ENCODE data around the gene ZNF175.

The ZNF175 gene

GRCh38 chr19:51550848-51551672 is 20.0 kb upstream of the ZNF175 start:
- no peak for FAIRE-seq

GRCh38 chr19:51551673-51552432 is 19.2 kb upstream of the ZNF175 start:
- no peak for FAIRE-seq

GRCh38 chr19:51552608-51552995 is 18.5 kb upstream of the ZNF175 start:
- FAIRE-seq, result no peak

- no peak for FAIRE-seq
Measured at GRCh38 chr19:51552996-51553725, 17.9 kb upstream of the ZNF175 start.

GRCh38 chr19:51559240-51559639 is 11.8 kb upstream of the ZNF175 start:
- FAIRE-seq, result no peak

DNA sequence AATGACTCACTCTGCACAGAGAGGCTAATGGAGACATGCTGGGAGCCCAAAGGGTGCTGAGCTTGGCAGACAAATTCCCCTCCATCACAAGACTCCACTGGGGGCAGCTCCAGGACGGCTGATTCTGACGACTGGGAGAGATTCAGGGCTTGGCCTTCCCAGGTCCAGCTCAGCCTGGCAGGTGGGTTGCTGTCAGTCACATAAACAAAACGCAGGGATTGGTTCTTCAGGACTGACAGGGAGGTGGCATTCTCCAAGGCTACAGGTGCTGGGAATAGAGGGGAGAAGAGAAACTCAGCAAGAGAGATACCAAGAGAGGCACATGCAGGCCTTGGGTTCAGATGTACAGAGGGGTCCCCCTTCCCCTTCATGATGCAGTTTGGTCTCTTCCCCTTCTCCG is 10.7 kb upstream of the ZNF175 start:
- FAIRE-seq, result no peak

GRCh38 chr19:51564791-51565190 is 6.3 kb upstream of the ZNF175 start:
- no peak for FAIRE-seq

DNA sequence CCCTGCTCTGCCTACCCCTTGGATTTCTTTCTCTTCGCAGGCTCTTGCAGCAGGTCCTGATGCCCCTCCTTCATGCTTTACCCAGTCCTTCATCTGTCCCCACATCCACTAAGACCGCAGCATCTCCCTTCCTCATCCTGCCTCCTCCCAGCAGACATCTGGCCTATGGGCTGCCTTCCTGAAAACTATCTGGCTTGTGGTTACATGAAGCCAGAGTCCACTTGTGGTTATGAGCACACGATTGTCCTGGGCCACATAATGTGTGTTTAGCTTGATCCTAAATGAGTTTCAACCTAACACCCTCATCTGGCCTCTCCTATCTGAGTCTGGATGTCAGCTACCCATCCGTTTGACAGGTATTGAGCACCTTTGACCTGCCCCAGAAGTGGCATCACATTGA is 5.5 kb upstream of the ZNF175 start:
- no peak for FAIRE-seq

- no peak for FAIRE-seq
Measured at GRCh38 chr19:51566489-51567100, 4.5 kb upstream of the ZNF175 start.

GRCh38 chr19:51567583-51567982 is 3.5 kb upstream of the ZNF175 start:
- FAIRE-seq, result no peak

GRCh38 chr19:51568456-51568855 is 2.6 kb upstream of the ZNF175 start:
- no peak for FAIRE-seq

- FAIRE-seq, result no peak
Measured at GRCh38 chr19:51571599-51571998, 516 bp downstream of the ZNF175 start.

GRCh38 chr19:51572410-51572809 is 1.3 kb downstream of the ZNF175 start:
- no peak for FAIRE-seq

- no peak for FAIRE-seq
Measured at GRCh38 chr19:51572908-51573307, 1.8 kb downstream of the ZNF175 start.

GRCh38 chr19:51573331-51573730 is 2.2 kb downstream of the ZNF175 start:
- FAIRE-seq, result no peak

DNA sequence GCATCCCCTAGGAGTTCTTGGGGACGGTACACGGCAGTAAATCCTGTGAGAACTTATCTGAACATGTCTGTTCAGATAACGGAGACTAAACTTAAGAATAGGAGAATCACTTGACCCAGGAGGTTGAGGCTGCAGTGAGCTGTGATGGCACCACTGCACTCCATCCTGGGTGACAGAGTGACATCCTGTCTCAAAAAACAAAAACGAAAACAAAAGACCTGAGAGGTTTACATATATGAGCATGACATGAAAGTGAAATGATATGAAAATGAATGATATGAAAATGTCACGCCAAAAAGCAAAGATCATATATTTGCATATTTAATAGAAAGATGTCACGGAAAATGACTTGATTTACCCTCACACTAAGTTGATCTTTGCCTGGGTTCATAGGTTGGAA is 5.8 kb downstream of the ZNF175 start:
- FAIRE-seq, result no peak

DNA sequence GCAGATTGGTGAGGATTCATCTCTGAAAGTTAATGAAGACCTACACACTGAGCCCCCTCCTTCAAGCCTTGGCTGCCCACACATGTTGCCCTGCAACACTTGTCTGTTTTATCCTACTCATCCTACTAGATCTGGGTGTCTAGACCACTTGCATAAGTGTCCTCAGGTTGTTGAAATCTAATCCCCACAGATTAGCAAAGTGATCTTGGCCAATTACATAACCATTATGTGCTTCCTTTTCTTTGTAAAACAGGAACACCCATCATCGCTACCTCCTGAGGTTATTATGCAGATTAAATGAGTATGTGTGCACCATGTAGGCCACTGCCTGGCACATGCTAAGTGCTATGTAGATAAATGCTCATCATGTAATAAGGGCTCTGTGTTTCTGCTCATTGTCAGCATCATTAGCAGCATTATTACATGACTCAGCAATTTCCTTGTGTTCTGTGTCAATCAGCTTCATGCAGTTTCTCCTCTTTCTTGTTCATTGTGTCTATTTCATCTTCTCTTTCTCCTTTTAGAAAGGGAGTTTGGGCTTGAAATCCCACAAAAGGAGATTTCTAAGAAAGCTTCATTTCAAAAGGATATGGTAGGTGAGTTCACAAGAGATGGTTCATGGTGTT is 15.1 kb downstream of the ZNF175 start:
- FAIRE-seq, result no peak

- no peak for FAIRE-seq
Measured at GRCh38 chr19:51586799-51587198, 15.7 kb downstream of the ZNF175 start.

GRCh38 chr19:51587264-51588191 is 16.4 kb downstream of the ZNF175 start:
- FAIRE-seq, result no peak

DNA sequence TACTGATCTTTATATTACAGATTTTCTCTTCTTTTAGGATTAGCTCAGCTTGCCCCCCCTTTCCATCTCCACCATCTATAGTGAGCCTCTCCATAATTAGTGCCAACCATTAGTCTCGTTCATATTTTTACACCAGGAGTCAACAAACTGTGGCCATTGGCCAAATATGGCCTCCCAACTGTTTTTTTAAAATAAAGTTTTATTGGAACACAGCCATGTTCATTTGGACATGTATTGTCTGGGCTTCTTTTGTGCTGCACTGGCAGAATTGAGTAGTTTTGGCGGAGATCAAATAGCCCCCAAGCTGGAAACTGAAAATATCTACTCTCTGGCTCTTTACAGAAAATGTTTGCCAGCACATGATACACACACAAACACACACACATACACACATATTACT is 18.4 kb downstream of the ZNF175 start:
- FAIRE-seq, result no peak

DNA sequence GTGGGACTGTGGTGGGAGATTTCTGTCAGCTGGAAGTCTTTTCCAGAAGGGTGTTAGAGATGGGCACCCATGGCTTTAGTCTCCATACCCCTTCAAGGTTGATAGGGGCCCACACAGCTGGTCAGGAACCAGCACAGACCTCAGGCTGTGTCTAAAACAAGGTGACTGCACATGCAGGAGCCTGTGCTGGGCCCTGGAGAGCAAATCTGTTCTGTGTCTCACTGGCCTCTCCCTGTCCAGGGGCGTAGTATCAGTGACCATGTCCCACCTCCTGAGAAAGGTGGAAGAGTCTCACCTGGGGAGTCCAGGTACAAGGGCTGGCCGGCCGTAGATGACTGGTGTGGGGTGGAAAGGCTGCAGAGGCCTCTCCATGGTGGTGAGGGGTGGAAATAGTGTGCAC is 19.4 kb downstream of the ZNF175 start:
- FAIRE-seq, result no peak
